HepG2 (cell line): Measurements from ENCODE around the gene GDF9. TPM values are rescaled to one million over a fixed set of nuclear protein-coding genes. Genes with fewer than 3 reads are reported as not detected.

Experiments used
- ATAC-seq: fragments of 200-7000 bp; cut with Tn5 transposase; 3 replicates; pipeline ENCODE4 v1.9.1; 2020; ENCODE audit warnings: mild to moderate bottlenecking, moderate library complexity
- BruUV-seq: library from RNA; stranded (reverse); fragments of 400-500 nt; replicated peaks from 2 replicates; lab custom pipeline; 2021; lab: Mats Ljungman, UMichigan
- CTCF ChIA-PET: fragments of 300-600 bp; formaldehyde crosslinking; extraction: SDS; loops from one replicate; lab custom pipeline; 2021; ENCODE audit warnings: low total read pairs, inconsistent platforms, low intra/inter-chr PET ratio; lab: Yijun Ruan, JAX
- POLR2A ChIA-PET: fragments of 350-600 bp; sonication (Branson Sonifier 250); formaldehyde crosslinking; loops from one replicate; lab custom pipeline; 2020; ENCODE audit warnings: antibody characterized with exemption, inconsistent platforms; lab: Yijun Ruan, JAX
- DNase-seq: peaks from one replicate; pipeline ENCODE4 v3.0.0-alpha.2; 2015; ENCODE audit warnings: low spot score
- FAIRE-seq: peaks from 3 replicates; lab custom pipeline; 2011; peaks lifted over from hg19 to GRCh38; lab: Jason Lieb, UNC
- H2AFZ ChIP-seq: one replicate; pipeline ENCODE4 v1.6.1; 2011; ENCODE audit warnings: low read length, inconsistent platforms
- H3K27ac ChIP-seq: fragments of 300-600 bp; 3 replicates; pipeline ENCODE4 v1.8.0; 2011; ENCODE audit warnings: mixed run types, mild to moderate bottlenecking, mixed read lengths, low read length, inconsistent platforms; ENCODE audit not compliant: insufficient read depth; ENCODE audit errors: extremely low read length
- H3K27me3 ChIP-seq, 2 experiments: fragments of 200-600 bp in 1 of 2; 2 replicates in 1 of 2; 3 replicates in 1 of 2; pipeline versions ENCODE4 v1.6.0 to v1.8.0; 2011; ENCODE audit warnings: low read length in 2 of 2, mild to moderate bottlenecking in 2 of 2, moderate library complexity in 2 of 2, inconsistent platforms in 1 of 2; ENCODE audit not compliant: insufficient read depth in 2 of 2, control insufficient read depth in 1 of 2
- H3K36me3 ChIP-seq, 2 experiments: fragments of 200-600 bp in 1 of 2; replicated peaks in 1 of 2; 2 replicates in 1 of 2; 3 replicates in 1 of 2; pipeline versions ENCODE4 v1.5.1 to v1.8.0; 2011; ENCODE audit warnings: low read length in 2 of 2, inconsistent platforms in 1 of 2; ENCODE audit not compliant: insufficient read depth in 2 of 2, control insufficient read depth in 1 of 2
- H3K4me1 ChIP-seq: 2 replicates; pipeline ENCODE4 v1.5.1; 2012; ENCODE audit warnings: low read length, inconsistent platforms; ENCODE audit not compliant: insufficient read depth
- H3K4me2 ChIP-seq: 2 replicates; pipeline ENCODE4 v1.6.0; 2011; ENCODE audit warnings: low read depth, low read length, inconsistent platforms
- H3K4me3 ChIP-seq, 3 experiments: fragments of 200-600 bp in 1 of 3; sonication (generic), shearing (Covaris generic) in 1 of 3; replicated peaks in 1 of 3; 2 replicates each; pipeline ENCODE4 v1.5.1; 2011 to 2016; ENCODE audit warnings: low read length in 3 of 3, inconsistent platforms in 2 of 3, low read depth in 2 of 3, mild to moderate bottlenecking in 2 of 3, control low read depth in 1 of 3, mixed read lengths in 1 of 3; ENCODE audit not compliant: insufficient read depth in 1 of 3
- H3K79me2 ChIP-seq: one replicate; pipeline ENCODE4 v1.6.1; 2011; ENCODE audit warnings: low read length, inconsistent platforms; ENCODE audit not compliant: insufficient read depth
- H3K9ac ChIP-seq: 2 replicates; pipeline ENCODE4 v1.6.0; 2011; ENCODE audit warnings: mild to moderate bottlenecking, low read depth, low read length, inconsistent platforms; ENCODE audit not compliant: insufficient read depth
- H3K9me3 ChIP-seq: 2 replicates; pipeline ENCODE4 v1.5.1; 2012; ENCODE audit warnings: mild to moderate bottlenecking, low read length
- H4K20me1 ChIP-seq: 2 replicates; pipeline ENCODE4 v1.6.0; 2011; ENCODE audit warnings: inconsistent platforms, mild to moderate bottlenecking, low read length, moderate library complexity; ENCODE audit not compliant: insufficient read depth
- ARID4A ChIP-seq: sonication (generic); formaldehyde crosslinking; IDR thresholded peaks from 2 replicates; pipeline ENCODE4 v1.5.0; 2020; ENCODE audit warnings: mild to moderate bottlenecking, missing genetic modification reagents, borderline replicate concordance
- BCL6 ChIP-seq: IDR thresholded peaks from 2 replicates; pipeline ENCODE4 v1.6.1; 2016; ENCODE audit warnings: missing genetic modification reagents, missing compliant biosample characterization
- CBFB ChIP-seq: sonication (generic); formaldehyde crosslinking; IDR thresholded peaks from 2 replicates; pipeline ENCODE4 v1.4.0; 2020; ENCODE audit warnings: missing genetic modification reagents
- CBX1 ChIP-seq: IDR thresholded peaks from one replicate; pipeline ENCODE4 v1.6.1; 2016; ENCODE audit warnings: antibody characterized with exemption, low read depth
- FOSL2 ChIP-seq: sonication (generic); formaldehyde crosslinking; IDR thresholded peaks from 2 replicates; pipeline ENCODE4 v1.4.0; 2020; ENCODE audit warnings: missing genetic modification reagents
- FOXA1 ChIP-seq, 2 experiments: fragments of 450-650 bp in 1 of 2; sonication (generic) in 1 of 2; formaldehyde crosslinking in 1 of 2; IDR thresholded peaks; 2 replicates each; pipeline versions ENCODE4 v1.4.0 to v1.6.1; 2016 to 2020; ENCODE audit warnings: missing genetic modification reagents in 1 of 2
- FOXA3 ChIP-seq: IDR thresholded peaks from 2 replicates; pipeline ENCODE4 v1.6.1; 2016; ENCODE audit warnings: missing genetic modification reagents, missing compliant biosample characterization
- FOXK2 ChIP-seq: fragments of 450-650 bp; IDR thresholded peaks from 2 replicates; pipeline ENCODE4 v1.6.1; 2016
- GFI1 ChIP-seq: sonication (generic); formaldehyde crosslinking; IDR thresholded peaks from 2 replicates; pipeline ENCODE4 v1.5.0; 2020; ENCODE audit warnings: missing genetic modification reagents, mild to moderate bottlenecking, borderline replicate concordance
- KDM2A ChIP-seq: sonication (generic); formaldehyde crosslinking; IDR thresholded peaks from 2 replicates; pipeline ENCODE4 v1.4.0; 2020; ENCODE audit warnings: low read depth, missing genetic modification reagents, borderline replicate concordance
- KLF13 ChIP-seq: sonication (generic); formaldehyde crosslinking; IDR thresholded peaks from 2 replicates; pipeline ENCODE4 v1.4.0; 2020; ENCODE audit warnings: mild to moderate bottlenecking, missing genetic modification reagents
- NFYC ChIP-seq: IDR thresholded peaks from 2 replicates; pipeline ENCODE4 v1.6.1; 2016; ENCODE audit warnings: missing genetic modification reagents, missing compliant biosample characterization
- PHB2 ChIP-seq: fragments of 450-650 bp; IDR thresholded peaks from 2 replicates; pipeline ENCODE4 v1.6.1; 2018; ENCODE audit not compliant: partially characterized antibody
- RBFOX2 ChIP-seq: fragments of 200-400 bp; formaldehyde crosslinking; IDR thresholded peaks from 2 replicates; pipeline ENCODE4 v1.6.1; 2017; ENCODE audit warnings: low read depth, mild to moderate bottlenecking, low read length
- REL ChIP-seq: sonication (generic); formaldehyde crosslinking; conservative IDR thresholded peaks from 2 replicates; pipeline ENCODE4 v1.8.0; 2022; ENCODE audit warnings: mild to moderate bottlenecking, missing genetic modification reagents, moderate library complexity
- SMARCC2 ChIP-seq: fragments of 450-650 bp; IDR thresholded peaks from 2 replicates; pipeline ENCODE4 v1.6.1; 2017; ENCODE audit warnings: antibody characterized with exemption, mild to moderate bottlenecking
- SP5 ChIP-seq: IDR thresholded peaks from 2 replicates; pipeline ENCODE4 v1.6.1; 2016; ENCODE audit warnings: low read depth, borderline replicate concordance
- U2AF1 ChIP-seq: fragments of 200-400 bp; formaldehyde crosslinking; optimal IDR thresholded peaks from 2 replicates; pipeline ENCODE3; 2017; ENCODE audit warnings: mild to moderate bottlenecking, low read depth, low read length
- ZFP36L1 ChIP-seq: sonication (generic); formaldehyde crosslinking; IDR thresholded peaks from 2 replicates; pipeline ENCODE4 v1.8.0; 2022; ENCODE audit warnings: mild to moderate bottlenecking, missing genetic modification reagents, moderate library complexity
- ZNF180 ChIP-seq: sonication (generic); formaldehyde crosslinking; IDR thresholded peaks from 2 replicates; pipeline ENCODE4 v1.4.0; 2020; ENCODE audit warnings: low read depth, missing genetic modification reagents, borderline replicate concordance
- ZNF205 ChIP-seq: IDR thresholded peaks from 2 replicates; pipeline ENCODE4 v1.6.1; 2018; ENCODE audit warnings: missing biosample characterization, missing genetic modification reagents
- ZNF510 ChIP-seq: sonication (generic); formaldehyde crosslinking; IDR thresholded peaks from 2 replicates; pipeline ENCODE4 v1.4.0; 2020; ENCODE audit warnings: low read depth, mild to moderate bottlenecking, missing genetic modification reagents
- ZNF839 ChIP-seq: sonication (generic); formaldehyde crosslinking; IDR thresholded peaks from 2 replicates; pipeline ENCODE4 v1.4.0; 2020; ENCODE audit warnings: missing genetic modification reagents, mild to moderate bottlenecking, borderline replicate concordance
- ZNF883 ChIP-seq: sonication (generic); formaldehyde crosslinking; IDR thresholded peaks from 2 replicates; pipeline ENCODE4 v1.5.1; 2020; ENCODE audit warnings: mild to moderate bottlenecking, missing genetic modification reagents; ENCODE audit errors: not compliant biosample characterization
- ZSCAN12 ChIP-seq: sonication (generic); formaldehyde crosslinking; IDR thresholded peaks from 2 replicates; pipeline ENCODE4 v1.9.0; 2021; ENCODE audit warnings: mild to moderate bottlenecking, missing genetic modification reagents
- WGBS: methylation state at CpG from one replicate; pipeline ENCODE4 v1.1.6; 2017; ENCODE audit warnings: low lambda C conversion rate; 5-methylcytosine and 5-hydroxymethylcytosine counted together
- in situ Hi-C: cut with HindIII; loops from 2 replicates; pipeline ENCODE4 v1.10.0; 2017; ENCODE audit warnings: low pct_unique_long_range_greater_than_20kb; ENCODE audit not compliant: extremely low pct_ligation_motif_present
- intact Hi-C: fragments of 100-400 bp; cut with micrococcal nuclease; formaldehyde crosslinking; loops from one replicate; pipeline ENCODE4 v1.10.0; 2022; ENCODE audit not compliant: unreplicated experiment
- polyA plus RNA-seq, 8 experiments: library from polyadenylated mRNA; depleted of rRNA in 3 of 8; stranded (reverse) in 7 of 8; unstranded in 1 of 8; fragments of >200 nt; fragmentation: Illumina TruSeq in 4 of 8; extraction: Trizol in 4 of 8; gene quantifications; 2 replicates each; pipeline versions ENCODE4 v1.2.1 to v1.2.3, GENCODE V29; 2011 to 2016; ENCODE audit warnings: low read depth in 4 of 8, missing spikeins in 1 of 8, mixed read lengths in 1 of 8; ENCODE audit not compliant: insufficient read depth in 1 of 8
- total RNA-seq, 5 experiments: library from RNA; depleted of rRNA; stranded (reverse); fragments of >200 nt; fragmentation: Illumina TruSeq; extraction: Trizol; gene quantifications; 2 replicates each; pipeline ENCODE4 v1.2.3, GENCODE V29; 2016; ENCODE audit warnings: low read depth in 1 of 5

Gene GDF9
- total and polyA plus RNA-seq, 2 of the 13 experiments (the other 11 are each of a cell fraction or from before 2014, with no cell fraction given): 0.33 to 0.38 TPM

DNA sequence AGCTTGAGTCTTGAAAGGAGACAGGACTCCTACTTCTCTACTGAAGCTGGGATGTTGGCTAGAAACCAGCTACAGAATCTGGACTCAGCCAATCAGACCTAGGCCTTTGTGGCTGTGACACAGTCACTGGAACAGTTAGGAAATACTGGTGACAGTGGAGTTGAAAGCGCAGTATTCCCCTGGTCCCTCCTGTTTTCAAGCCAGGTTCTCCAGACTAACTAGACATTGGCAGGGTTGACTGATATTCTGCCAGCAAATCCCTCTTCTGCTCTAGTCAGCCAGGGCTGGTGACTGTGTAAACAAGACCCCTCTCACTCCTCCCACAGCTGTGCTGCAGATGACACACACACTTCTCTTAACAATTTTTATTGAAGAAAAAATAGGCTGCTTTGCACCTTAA is 44.5 kb downstream of the GDF9 start:
- DNase-seq (peak; percentile 69), ATAC-seq (peak; percentile 37), FAIRE-seq (peak; percentile 72)
- peak overlapping the region; percentile 66 for H3K27ac ChIP-seq
- H3K4me1 ChIP-seq: peaks cover 43% of the 10 kb centered on the region
- POLR2A ChIA-PET: interaction anchor here (2.8 to 6.7 kb wide), 2 partner anchors 8 to 13 kb away, joined by 36 to 176 read pairs; partner anchors contain the start of gene SHROOM1
- peaks cover 5 to 26% of the 10 kb centered on the region in 2 experiments; a peak in 4 of 5 replicates for H3K36me3 ChIP-seq
- no peak overlapping the region for H2AFZ ChIP-seq
- H3K4me2 ChIP-seq: peak overlapping the region; percentile 96
- CTCF ChIA-PET: interaction anchor here (4.5 kb wide), 1 partner anchor 14 kb away, joined by 54 read pairs; no protein-coding TSS in a partner anchor
- peaks cover 4% of the 10 kb centered on the region for H3K79me2 ChIP-seq
- no peaks in the 10 kb centered on the region for H3K9me3 ChIP-seq
- BruUV-seq: no TSS peak
- no peak overlapping the region for H3K4me3 ChIP-seq
- H3K9ac ChIP-seq: peak overlapping the region; percentile 69
- WGBS: 50% methylated on average over 1 of the region's 1 CpG
- H3K27me3 ChIP-seq: no peaks in the 10 kb centered on the region
- intact Hi-C loops (loop anchor here (2.0 to 5.0 kb wide), 3 partner anchors 45 to 294 kb away; partner anchors contain the start of gene SEPTIN8), in situ Hi-C loops (no loop called here)
- H4K20me1 ChIP-seq: no peaks in the 10 kb centered on the region
- TF ChIP-seq ZNF883 (no peak), ZNF180 (CRISPR knock-in tag) (no peak), BCL6 (CRISPR knock-in tag) (0 out of 2 replicates have a peak, but pooled peaks have one; percentile 13), CBX1 (no peak), SMARCC2 (no peak), KLF13 (no peak), FOXA1 (IDR thresholded peaks at IDR 0.05) (no peak), FOXA1 (CRISPR knock-in tag; IDR thresholded peaks at IDR 0.05) (peak; percentile 75), ARID4A (CRISPR knock-in tag) (no peak), ZSCAN12 (CRISPR knock-in tag) (no peak), SP5 (CRISPR knock-in tag) (peak; percentile 19; the same call in 1 of the 2 replicates), KDM2A (0 out of 2 replicates have a peak, but pooled peaks have one; percentile 10), REL (CRISPR knock-in tag) (no peak), FOSL2 (CRISPR knock-in tag) (0 out of 2 replicates have a peak, but pooled peaks have one; percentile 16), PHB2 (no peak), ZNF839 (CRISPR knock-in tag) (no peak), RBFOX2 (no peak), FOXK2 (no peak), NFYC (CRISPR knock-in tag) (no peak), CBFB (CRISPR knock-in tag) (no peak), ZFP36L1 (no peak), ZNF510 (CRISPR knock-in tag) (no peak), FOXA3 (peak; percentile 82), U2AF1 (no peak), GFI1 (CRISPR knock-in tag) (no peak), ZNF205 (no peak)
